Ishikawa (cell line): Measurements from ENCODE around the gene NRG2.

Experiments used
- CEBPB ChIP-seq: IDR thresholded peaks from 2 replicates; pipeline ENCODE4 v1.6.1; 2012
- CREB1 ChIP-seq: IDR thresholded peaks from 2 replicates; pipeline ENCODE4 v1.6.1; 2012; ENCODE audit warnings: low read depth
- EGR1 ChIP-seq: IDR thresholded peaks from 2 replicates; pipeline ENCODE4 v1.6.1; 2012
- EP300 ChIP-seq: IDR thresholded peaks from 2 replicates; pipeline ENCODE4 v1.6.1; 2012; ENCODE audit warnings: borderline replicate concordance
- FOXM1 ChIP-seq: IDR thresholded peaks from 2 replicates; pipeline ENCODE4 v1.6.1; 2012; ENCODE audit warnings: low read depth, borderline replicate concordance
- NFIC ChIP-seq: IDR thresholded peaks from 2 replicates; pipeline ENCODE4 v1.6.1; 2012
- RAD21 ChIP-seq: IDR thresholded peaks from 2 replicates; pipeline ENCODE4 v1.6.1; 2012; ENCODE audit warnings: low read depth
- TAF1 ChIP-seq: IDR thresholded peaks from 2 replicates; pipeline ENCODE4 v1.6.1; 2012; ENCODE audit warnings: low read depth, mild to moderate bottlenecking
- TCF12 ChIP-seq: IDR thresholded peaks from 2 replicates; pipeline ENCODE4 v1.6.1; 2012; ENCODE audit warnings: low read depth
- TEAD4 ChIP-seq: IDR thresholded peaks from 2 replicates; pipeline ENCODE4 v1.6.1; 2012
- YY1 ChIP-seq: IDR thresholded peaks from 2 replicates; pipeline ENCODE4 v1.6.1; 2012; ENCODE audit warnings: low read depth
- ZBTB7A ChIP-seq: IDR thresholded peaks from 2 replicates; pipeline ENCODE4 v1.6.1; 2012; ENCODE audit warnings: low read depth
- TF ChIP-seq, protein P1 (sequence below): IDR thresholded peaks from 2 replicates; pipeline ENCODE4 v1.6.1; 2012
- TF ChIP-seq, protein P2 (sequence below): IDR thresholded peaks from 2 replicates; pipeline ENCODE4 v1.6.1; 2012; ENCODE audit warnings: low read depth, mild to moderate bottlenecking
- TF ChIP-seq, protein P3 (sequence below): IDR thresholded peaks from 2 replicates; pipeline ENCODE4 v1.6.1; 2012

The NRG2 gene

DNA sequence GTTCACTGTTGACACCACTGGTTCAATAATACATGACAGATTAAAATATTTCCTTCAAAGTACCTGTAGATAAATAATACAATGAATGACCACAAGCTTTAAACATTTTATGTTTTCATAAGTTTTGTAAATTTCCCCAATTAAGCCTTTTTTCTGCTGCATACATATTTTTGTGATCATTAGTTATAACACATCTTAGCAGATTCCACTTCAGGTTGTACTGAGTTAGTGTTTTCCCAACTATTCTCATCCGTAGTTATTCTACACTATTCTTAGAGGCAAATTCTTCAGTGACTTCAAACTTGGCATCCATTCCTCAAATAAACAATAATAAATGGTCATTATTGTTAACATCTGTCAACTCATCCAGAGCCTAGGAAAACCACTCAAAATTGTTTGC, 100.9 kb downstream of the NRG2 start:
- no peak for TF ChIP-seq CEBPB
- no peak for TF ChIP-seq ZBTB7A
- TF ChIP-seq, protein P1, sequence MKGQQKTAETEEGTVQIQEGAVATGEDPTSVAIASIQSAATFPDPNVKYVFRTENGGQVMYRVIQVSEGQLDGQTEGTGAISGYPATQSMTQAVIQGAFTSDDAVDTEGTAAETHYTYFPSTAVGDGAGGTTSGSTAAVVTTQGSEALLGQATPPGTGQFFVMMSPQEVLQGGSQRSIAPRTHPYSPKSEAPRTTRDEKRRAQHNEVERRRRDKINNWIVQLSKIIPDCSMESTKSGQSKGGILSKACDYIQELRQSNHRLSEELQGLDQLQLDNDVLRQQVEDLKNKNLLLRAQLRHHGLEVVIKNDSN: no peak
- no peak for TF ChIP-seq TCF12
- no peak for TF ChIP-seq TAF1
- TF ChIP-seq FOXM1: no peak
- TF ChIP-seq, protein P2, sequence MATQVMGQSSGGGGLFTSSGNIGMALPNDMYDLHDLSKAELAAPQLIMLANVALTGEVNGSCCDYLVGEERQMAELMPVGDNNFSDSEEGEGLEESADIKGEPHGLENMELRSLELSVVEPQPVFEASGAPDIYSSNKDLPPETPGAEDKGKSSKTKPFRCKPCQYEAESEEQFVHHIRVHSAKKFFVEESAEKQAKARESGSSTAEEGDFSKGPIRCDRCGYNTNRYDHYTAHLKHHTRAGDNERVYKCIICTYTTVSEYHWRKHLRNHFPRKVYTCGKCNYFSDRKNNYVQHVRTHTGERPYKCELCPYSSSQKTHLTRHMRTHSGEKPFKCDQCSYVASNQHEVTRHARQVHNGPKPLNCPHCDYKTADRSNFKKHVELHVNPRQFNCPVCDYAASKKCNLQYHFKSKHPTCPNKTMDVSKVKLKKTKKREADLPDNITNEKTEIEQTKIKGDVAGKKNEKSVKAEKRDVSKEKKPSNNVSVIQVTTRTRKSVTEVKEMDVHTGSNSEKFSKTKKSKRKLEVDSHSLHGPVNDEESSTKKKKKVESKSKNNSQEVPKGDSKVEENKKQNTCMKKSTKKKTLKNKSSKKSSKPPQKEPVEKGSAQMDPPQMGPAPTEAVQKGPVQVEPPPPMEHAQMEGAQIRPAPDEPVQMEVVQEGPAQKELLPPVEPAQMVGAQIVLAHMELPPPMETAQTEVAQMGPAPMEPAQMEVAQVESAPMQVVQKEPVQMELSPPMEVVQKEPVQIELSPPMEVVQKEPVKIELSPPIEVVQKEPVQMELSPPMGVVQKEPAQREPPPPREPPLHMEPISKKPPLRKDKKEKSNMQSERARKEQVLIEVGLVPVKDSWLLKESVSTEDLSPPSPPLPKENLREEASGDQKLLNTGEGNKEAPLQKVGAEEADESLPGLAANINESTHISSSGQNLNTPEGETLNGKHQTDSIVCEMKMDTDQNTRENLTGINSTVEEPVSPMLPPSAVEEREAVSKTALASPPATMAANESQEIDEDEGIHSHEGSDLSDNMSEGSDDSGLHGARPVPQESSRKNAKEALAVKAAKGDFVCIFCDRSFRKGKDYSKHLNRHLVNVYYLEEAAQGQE: no peak
- no peak for TF ChIP-seq EGR1
- TF ChIP-seq YY1: no peak
- no peak for TF ChIP-seq CREB1
- TF ChIP-seq NFIC: no peak
- no peak for TF ChIP-seq RAD21
- TF ChIP-seq TEAD4: no peak
- TF ChIP-seq EP300: no peak
- TF ChIP-seq, protein P3, sequence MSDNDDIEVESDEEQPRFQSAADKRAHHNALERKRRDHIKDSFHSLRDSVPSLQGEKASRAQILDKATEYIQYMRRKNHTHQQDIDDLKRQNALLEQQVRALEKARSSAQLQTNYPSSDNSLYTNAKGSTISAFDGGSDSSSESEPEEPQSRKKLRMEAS: no peak

DNA sequence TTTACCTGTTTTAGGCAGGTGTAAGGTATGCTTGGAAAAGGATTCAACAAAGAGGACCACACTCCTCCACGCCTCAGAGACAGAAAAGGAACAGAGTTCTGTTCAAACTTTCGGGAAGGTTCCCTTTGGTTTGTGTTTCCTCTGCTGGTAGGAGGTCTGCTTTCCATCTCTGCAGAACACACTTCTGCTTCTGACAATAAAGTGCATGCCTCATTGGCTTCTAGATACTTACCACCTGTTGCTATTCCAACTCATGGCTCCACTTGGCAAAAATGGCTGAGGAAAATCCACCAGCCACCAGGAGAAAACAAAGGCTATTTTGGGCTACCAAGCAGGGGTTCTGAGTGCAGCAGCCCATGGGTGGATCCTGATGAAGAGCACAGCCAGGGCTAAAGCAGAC, 112.7 kb downstream of the NRG2 start:
- no peak for TF ChIP-seq ZBTB7A
- TF ChIP-seq EGR1: no peak
- TF ChIP-seq TEAD4: no peak
- no peak for TF ChIP-seq CEBPB
- TF ChIP-seq, protein P2: no peak
- TF ChIP-seq, protein P3: no peak

DNA sequence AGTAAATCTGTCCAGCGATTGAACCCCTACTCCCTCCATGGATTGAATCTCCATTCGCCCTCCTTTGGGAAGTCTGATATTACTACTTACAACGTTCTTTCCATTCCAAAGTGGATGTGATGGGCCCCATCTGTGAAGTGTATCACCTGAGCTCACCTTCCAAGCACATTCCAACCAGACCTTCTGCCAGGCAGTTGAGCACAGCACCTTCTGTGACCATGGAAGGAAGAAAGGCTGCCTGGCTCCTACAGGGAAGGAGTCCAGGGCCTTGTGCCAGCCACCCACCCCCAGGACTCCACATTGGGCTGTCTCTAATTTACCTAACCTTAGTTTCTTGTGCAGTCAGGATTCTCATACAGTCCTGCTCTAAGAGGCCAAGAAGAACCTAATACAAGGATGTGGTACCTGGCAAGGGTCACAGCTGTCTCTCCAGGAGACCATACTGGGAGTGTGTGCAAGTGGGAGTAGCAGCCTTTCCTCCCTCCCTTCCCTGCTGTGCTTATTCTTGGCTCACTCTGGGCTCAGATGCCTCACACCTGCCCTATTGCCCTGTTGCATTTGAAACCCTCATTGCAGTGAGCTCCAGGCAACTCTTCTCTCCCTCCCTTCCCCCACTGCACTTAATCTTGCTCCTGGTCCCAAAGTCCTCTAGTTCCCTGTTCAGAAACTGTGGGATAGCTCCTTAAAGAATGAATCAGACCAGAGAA, 116.1 kb downstream of the NRG2 start:
- TF ChIP-seq CREB1: no peak
- TF ChIP-seq, protein P1: no peak
- no peak for TF ChIP-seq RAD21
- TF ChIP-seq TAF1: no peak
- TF ChIP-seq CEBPB: no peak
- TF ChIP-seq EP300: no peak
- TF ChIP-seq EGR1: no peak
- TF ChIP-seq, protein P2: no peak
- TF ChIP-seq, protein P3: no peak
- no peak for TF ChIP-seq YY1
- no peak for TF ChIP-seq TCF12
- TF ChIP-seq ZBTB7A: no peak
- TF ChIP-seq NFIC: no peak
- no peak for TF ChIP-seq FOXM1
- TF ChIP-seq TEAD4: no peak

DNA sequence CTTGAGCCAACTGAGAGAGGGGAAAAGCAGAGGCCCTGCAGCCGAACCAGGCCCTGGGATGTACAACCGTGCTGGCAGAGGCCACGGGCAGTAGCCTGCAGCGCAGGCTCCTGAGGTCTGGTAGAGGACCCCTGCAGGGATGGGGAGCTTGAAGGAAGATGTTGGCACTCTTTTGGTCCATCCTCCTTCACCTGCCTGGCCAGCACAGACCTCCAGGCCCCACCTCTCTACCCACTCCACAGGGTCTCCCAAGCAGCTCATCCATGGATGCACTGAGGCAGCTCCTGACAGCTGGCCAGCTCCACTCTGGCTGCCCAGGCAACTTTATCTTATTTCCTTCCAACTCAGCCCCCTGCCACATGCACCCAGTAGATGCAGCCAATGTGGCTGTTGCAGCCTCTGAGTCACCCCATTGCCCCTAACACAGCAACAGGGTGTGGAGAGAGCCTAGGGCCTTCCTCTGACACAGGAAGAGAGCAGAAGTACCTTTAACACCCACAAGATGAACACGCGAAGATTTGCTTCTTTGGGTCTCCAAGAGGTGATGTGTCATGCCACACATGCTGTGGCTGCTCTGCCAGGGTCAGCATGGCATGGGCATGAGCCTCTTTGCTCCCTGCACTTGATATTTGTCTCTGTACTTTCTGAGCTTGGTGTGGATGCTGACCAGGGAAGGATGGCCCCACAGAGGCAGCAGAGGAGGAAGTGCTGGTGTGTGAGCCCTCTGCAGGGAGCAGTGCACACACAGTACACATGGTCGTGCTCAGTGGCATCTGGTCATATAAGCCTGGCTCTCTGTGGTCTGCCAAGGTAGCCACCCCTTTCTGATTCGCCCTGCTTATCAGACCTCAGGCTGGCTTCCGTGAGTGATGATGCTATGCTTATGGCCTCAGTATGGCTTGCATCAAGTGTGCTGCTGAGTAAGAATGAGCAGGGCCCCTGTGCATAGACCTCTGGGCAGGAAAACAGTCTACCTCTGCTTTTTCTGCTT, 117.2 kb downstream of the NRG2 start:
- TF ChIP-seq ZBTB7A: no peak
- TF ChIP-seq, protein P3: no peak
- TF ChIP-seq EP300: no peak
- TF ChIP-seq EGR1: no peak
- no peak for TF ChIP-seq TEAD4
- no peak for TF ChIP-seq YY1
- no peak for TF ChIP-seq RAD21
- TF ChIP-seq, protein P2: no peak
- TF ChIP-seq CREB1: no peak
- no peak for TF ChIP-seq FOXM1
- TF ChIP-seq NFIC: no peak
- TF ChIP-seq TCF12: no peak
- no peak for TF ChIP-seq CEBPB
- no peak for TF ChIP-seq TAF1
